Ascending aorta (tissue), 2 donors: ENCODE data around the gene MCUB. TPM values are rescaled to one million over a fixed set of nuclear protein-coding genes. Genes with fewer than 3 reads are reported as not detected.
"Not testable (repeated sequence)": the region's sequence is repeated elsewhere in the genome, so short reads cannot be mapped to it uniquely, and the experiment has no call there.

Experiments
- DNase-seq, 2 donors: peaks; one replicate each; pipeline ENCODE4 v3.0.0-alpha.2; 2019; ENCODE audit warnings: low spot score in 2 of 2
- H3K27ac ChIP-seq, 2 donors: fragments of 200-600 bp; sonication (generic); one replicate each; pipeline ENCODE4 v1.5.1; 2016 to 2017; ENCODE audit warnings: mild to moderate bottlenecking in 1 of 2
- H3K27me3 ChIP-seq: fragments of 200-600 bp; sonication (generic); one replicate; pipeline ENCODE4 v1.5.1; 2017
- H3K36me3 ChIP-seq, 2 donors: fragments of 200-600 bp; sonication (generic); one replicate each; pipeline ENCODE4 v1.5.1; 2016
- H3K4me1 ChIP-seq, 2 donors: fragments of 200-600 bp; sonication (generic); one replicate each; pipeline ENCODE4 v1.5.1; 2016 to 2017; ENCODE audit warnings: mild to moderate bottlenecking in 1 of 2
- H3K4me3 ChIP-seq, 2 donors: fragments of 200-600 bp; sonication (generic); one replicate each; pipeline ENCODE4 v1.5.1; 2016 to 2017; ENCODE audit warnings: mild to moderate bottlenecking in 1 of 2
- H3K9me3 ChIP-seq, 2 donors: fragments of 200-600 bp; sonication (generic); one replicate each; pipeline ENCODE4 v1.5.1; 2016
- CTCF ChIP-seq, 3 experiments: fragments of 200-600 bp in 2 of 3; fragments of 450-650 bp in 1 of 3; sonication (generic) in 2 of 3; IDR thresholded peaks; one replicate each; pipeline ENCODE4 v1.5.1; 2016 to 2019; ENCODE audit warnings: antibody characterized with exemption in 3 of 3, mild to moderate bottlenecking in 1 of 3, moderate library complexity in 1 of 3
- intact Hi-C: fragments of 100-400 bp; cut with DNase I; formaldehyde crosslinking; loops from one replicate; pipeline ENCODE4 v1.15.1; 2023
- total RNA-seq: library from RNA; depleted of rRNA; stranded (reverse); fragments of >200 nt; gene quantifications from one replicate; pipeline ENCODE4 v1.1.0, GENCODE V29; 2016

MCUB gene
- total RNA-seq, 1 donor from 2014 or later = 430 TPM

GRCh38 chr4:109676886-109677285 lies 116.8 kb downstream of the MCUB start:
- no peak overlapping the region for H3K4me3 ChIP-seq
- intact Hi-C loops = no loop called here
- no peaks in the 10 kb centered on the region for H3K4me1 ChIP-seq
- no peak for TF ChIP-seq CTCF (IDR thresholded peaks at IDR 0.05)
- H3K27ac ChIP-seq = no peak overlapping the region
- DNase-seq = no peak
- no peaks in the 10 kb centered on the region for H3K27me3 ChIP-seq
- H3K9me3 ChIP-seq = no peaks in the 10 kb centered on the region
- H3K36me3 ChIP-seq = no peaks in the 10 kb centered on the region

- not testable (repeated sequence) for H3K36me3 ChIP-seq
These were observed 118.4 kb downstream of the MCUB start for GRCh38 chr4:109678472-109678871.

GRCh38 chr4:109678925-109679324 lies 118.9 kb downstream of the MCUB start:
- H3K27me3 ChIP-seq, H3K36me3 ChIP-seq, H3K4me3 ChIP-seq, H3K9me3 ChIP-seq, H3K27ac ChIP-seq, DNase-seq, H3K4me1 ChIP-seq, intact Hi-C loops: not testable (repeated sequence)

More at GRCh38 chr4:109678472-109678871, 118.4 kb downstream of the MCUB start:
- DNase-seq, H3K27me3 ChIP-seq, H3K9me3 ChIP-seq, H3K27ac ChIP-seq, intact Hi-C loops, H3K4me1 ChIP-seq, H3K4me3 ChIP-seq: not testable (repeated sequence)

GRCh38 chr4:109682875-109683274 lies 122.8 kb downstream of the MCUB start:
- Histone ChIP-seq H3K36me3 (peaks cover 13 to 20% of the 10 kb centered on the region in 2 donors), H3K4me3 (no peak overlapping the region), H3K9me3 (no peaks in the 10 kb centered on the region), H3K27ac (no peak overlapping the region), H3K4me1 (no peaks in the 10 kb centered on the region), H3K27me3 (no peaks in the 10 kb centered on the region)
- TF ChIP-seq CTCF (IDR thresholded peaks at IDR 0.05) = no peak
- intact Hi-C loops = no loop called here
- DNase-seq = no peak

DNA sequence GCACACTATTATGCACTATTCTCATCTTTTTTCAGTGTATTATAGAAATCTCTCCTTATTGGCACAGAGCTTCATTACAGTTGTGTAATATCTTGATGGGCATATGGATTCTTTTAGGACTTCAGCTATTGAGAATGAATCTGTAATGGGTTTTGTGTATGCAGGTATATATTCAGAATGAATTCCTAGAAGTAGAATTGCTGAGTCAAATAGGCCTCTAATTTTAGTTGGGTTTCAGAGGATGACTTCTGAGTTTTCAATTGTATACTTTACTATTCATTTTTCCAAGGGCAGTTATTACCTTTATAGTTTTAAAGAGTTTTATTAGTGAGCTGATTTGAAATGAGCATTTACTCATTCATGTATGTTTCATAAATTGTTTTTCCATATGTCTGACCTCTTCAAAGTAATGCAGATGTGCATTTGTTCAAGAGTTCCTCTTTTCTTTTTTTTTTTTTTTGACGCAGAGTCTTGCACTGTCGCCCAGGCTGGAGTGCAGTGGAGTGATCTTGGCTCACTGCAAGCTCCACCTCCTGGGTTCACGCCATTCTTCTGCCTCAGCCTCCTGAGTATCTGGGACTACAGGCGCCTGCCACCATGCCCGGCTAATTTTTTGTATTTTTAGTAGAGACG lies 123.7 kb downstream of the MCUB start:
- TF ChIP-seq CTCF (IDR thresholded peaks at IDR 0.05) = no peak
- H3K36me3 ChIP-seq = peaks cover 18 to 27% of the 10 kb centered on the region in 2 donors
- no peaks in the 10 kb centered on the region for H3K27me3 ChIP-seq

GRCh38 chr4:109684727-109685126 lies 124.7 kb downstream of the MCUB start:
- H3K36me3 ChIP-seq = peaks cover 26 to 35% of the 10 kb centered on the region in 2 donors
- no peaks in the 10 kb centered on the region for H3K4me1 ChIP-seq
- TF ChIP-seq CTCF (IDR thresholded peaks at IDR 0.05) = no peak
- intact Hi-C loops = no loop called here
- no peak for DNase-seq
- no peak overlapping the region for H3K4me3 ChIP-seq
- H3K27ac ChIP-seq = no peak overlapping the region
- H3K9me3 ChIP-seq = no peaks in the 10 kb centered on the region
- no peaks in the 10 kb centered on the region for H3K27me3 ChIP-seq

More for the DNA sequence above, 123.7 kb downstream of the MCUB start:
- Histone ChIP-seq H3K27ac (no peak overlapping the region), H3K4me1 (no peaks in the 10 kb centered on the region), H3K9me3 (no peaks in the 10 kb centered on the region), H3K4me3 (no peak overlapping the region)
- no peak for DNase-seq
- intact Hi-C loops = no loop called here
